ENCODE measurements around the gene FSTL4. TPM values are rescaled to one million over a fixed set of nuclear protein-coding genes. Genes with fewer than 3 reads are reported as not detected.

The FSTL4 gene
- polyA plus RNA-seq, 1 of the 3 experiments (the other 2 are of a cell fraction): not detected

GRCh38 chr5:133423618-133424282, 188.6 kb downstream of the FSTL4 start (continued):
- no peak for TF ChIP-seq EZH2phosphoT487 (IDR thresholded peaks at IDR 0.05; ENCODE audit: borderline replicate concordance, low read depth)
- TF ChIP-seq RFX5 (IDR thresholded peaks at IDR 0.05; ENCODE audit: low read length): no peak
- no peak for TF ChIP-seq FOXJ3 (CRISPR knock-in tag; IDR thresholded peaks at IDR 0.05)
- TF ChIP-seq RAD21 (IDR thresholded peaks at IDR 0.05; ENCODE audit: low read length): peak; percentile 85
- TF ChIP-seq USF1 (IDR thresholded peaks at IDR 0.05; ENCODE audit: borderline replicate concordance, low read depth): no peak
- TF ChIP-seq IRF3 (IDR thresholded peaks at IDR 0.05; ENCODE audit: low read depth, low read length): no peak
- no peak for TF ChIP-seq NRF1 (IDR thresholded peaks at IDR 0.05; ENCODE audit: low read depth, low read length)
- no peak for TF ChIP-seq NFIC (IDR thresholded peaks at IDR 0.05; ENCODE audit: borderline replicate concordance)
- TF ChIP-seq RCOR1 (IDR thresholded peaks at IDR 0.05; ENCODE audit: low read length): 0 out of 2 replicates have a peak, but pooled peaks have one; percentile 32
- TF ChIP-seq JUND (IDR thresholded peaks at IDR 0.05): no peak
- TF ChIP-seq SMC3 (IDR thresholded peaks at IDR 0.05; ENCODE audit: low read depth, low read length): peak; percentile 92
- no peak for TF ChIP-seq GABPA (IDR thresholded peaks at IDR 0.05; ENCODE audit: low read depth)

GRCh38 chr5:133423011-133423617, 189.2 kb downstream of the FSTL4 start:
- H3K9ac ChIP-seq: no peak overlapping the region
- CTCF ChIA-PET: interaction anchor here (0.6 to 7.0 kb wide), 93 partner anchors 7 to 557 kb away, joined by 3 to 137 read pairs (median 5); partner anchors contain the start of gene FSTL4
- no peaks in the 10 kb centered on the region for H4K20me1 ChIP-seq (ENCODE audit: insufficient read depth)
- H3K9me2 ChIP-seq: no peaks in the 10 kb centered on the region
- DNase-seq: no peak
- 73% methylated on average over 13 of the region's 14 CpGs for WGBS (ENCODE audit: low lambda C conversion rate)
- no peaks in the 10 kb centered on the region; the same call in 1 of the 2 replicates for H3K27me3 ChIP-seq (ENCODE audit: insufficient read depth)
- no peaks in the 10 kb centered on the region for H3K9me3 ChIP-seq
- no peaks in the 10 kb centered on the region for H3F3A ChIP-seq (replicated peaks; ENCODE audit: insufficient read depth)
- H3K4me1 ChIP-seq (ENCODE audit: control insufficient read depth in 1 of 2, insufficient read depth in 2 of 2, low read depth in 1 of 2, low read length in 1 of 2): no peaks in the 10 kb centered on the region; a peak in 1 of 4 replicates
- H3K36me3 ChIP-seq (replicated peaks in 1 of 2; ENCODE audit: control insufficient read depth in 1 of 2, insufficient read depth in 2 of 2, low read length in 1 of 2): no peaks in the 10 kb centered on the region
- no peak overlapping the region for H3K27ac ChIP-seq (ENCODE audit: low read depth in 2 of 2, low read length in 1 of 2)
- POLR2A ChIA-PET: no interaction called here
- no peak overlapping the region for H3K4me3 ChIP-seq (ENCODE audit: low read depth in 2 of 2, low read length in 1 of 2)
- H3K79me2 ChIP-seq (ENCODE audit: insufficient read depth): no peaks in the 10 kb centered on the region
- no peak overlapping the region for H3K4me2 ChIP-seq
- H2AFZ ChIP-seq (ENCODE audit: low read depth): no peak overlapping the region
- no peak for TF ChIP-seq NFIC (IDR thresholded peaks at IDR 0.05; ENCODE audit: borderline replicate concordance)
- TF ChIP-seq ELF1 (IDR thresholded peaks at IDR 0.05): no peak
- TF ChIP-seq EP300 (IDR thresholded peaks at IDR 0.05; ENCODE audit: borderline replicate concordance in 1 of 2, low read depth in 1 of 2, low read length in 1 of 2): no peak
- no peak for TF ChIP-seq RXRA (IDR thresholded peaks at IDR 0.05; ENCODE audit: borderline replicate concordance, low read depth)
- no peak for TF ChIP-seq USF2 (IDR thresholded peaks at IDR 0.05; ENCODE audit: borderline replicate concordance, low read depth, low read length)
- TF ChIP-seq REST (IDR thresholded peaks at IDR 0.05; ENCODE audit: low read depth, low read length): no peak
- TF ChIP-seq IRF3 (IDR thresholded peaks at IDR 0.05; ENCODE audit: low read depth, low read length): no peak
- no peak for TF ChIP-seq POLR2AphosphoS5 (IDR thresholded peaks at IDR 0.05; ENCODE audit: low read depth, low read length)

Measured in SK-N-SH (cell line).